IPS-20b (cell line): Measurements from ENCODE around the gene MON1A.
A peak's percentile ranks its signal among the peaks of the same experiment; 100 is the strongest.

ENCODE experiments used
- H3K27ac ChIP-seq: one replicate; pipeline ENCODE4 v1.5.1; 2013; ENCODE audit warnings: low read length
- H3K27me3 ChIP-seq: 2 replicates; pipeline ENCODE4 v1.6.1; 2013; ENCODE audit warnings: mild to moderate bottlenecking, low read length, inconsistent platforms; ENCODE audit not compliant: insufficient read depth
- H3K36me3 ChIP-seq: 2 replicates; pipeline ENCODE4 v1.6.1; 2013; ENCODE audit warnings: low read depth, mild to moderate bottlenecking, inconsistent platforms, low read length, moderate library complexity; ENCODE audit not compliant: insufficient read depth
- H3K4me1 ChIP-seq: 2 replicates; pipeline ENCODE4 v1.6.1; 2013; ENCODE audit warnings: mild to moderate bottlenecking, control low read depth, inconsistent platforms, low read length, moderate library complexity; ENCODE audit not compliant: insufficient read depth
- H3K4me3 ChIP-seq: 2 replicates; pipeline ENCODE4 v1.5.1; 2013; ENCODE audit warnings: mild to moderate bottlenecking, low read length, inconsistent platforms
- H3K9ac ChIP-seq: 2 replicates; pipeline ENCODE4 v1.6.1; 2013; ENCODE audit warnings: low read depth, mild to moderate bottlenecking, inconsistent platforms, low read length, moderate library complexity
- H3K9me3 ChIP-seq: 2 replicates; pipeline ENCODE4 v1.6.1; 2013; ENCODE audit warnings: mild to moderate bottlenecking, low read depth, low read length, inconsistent platforms; ENCODE audit not compliant: insufficient read depth

MON1A gene

GRCh38 chr3:49929291-49930167, at the start of gene MON1A:
Gene MON1A (minus strand): TSS chr3:49929811. CDS start chr3:49913346, 16,465 bp downstream.
- Histone ChIP-seq H3K4me3 (peak within 1 kb of the TSS; percentile 91), H3K27me3 (no peaks in the 10 kb centered on the region), H3K36me3 (no peaks in the 10 kb centered on the region), H3K27ac (no peak within 1 kb of the TSS), H3K9ac (peak within 1 kb of the TSS; percentile 64; the same call in 1 of the 2 replicates), H3K9me3 (no peaks in the 10 kb centered on the region), H3K4me1 (peaks cover 12% of the 10 kb centered on the region; the same call in 1 of the 2 replicates)

DNA sequence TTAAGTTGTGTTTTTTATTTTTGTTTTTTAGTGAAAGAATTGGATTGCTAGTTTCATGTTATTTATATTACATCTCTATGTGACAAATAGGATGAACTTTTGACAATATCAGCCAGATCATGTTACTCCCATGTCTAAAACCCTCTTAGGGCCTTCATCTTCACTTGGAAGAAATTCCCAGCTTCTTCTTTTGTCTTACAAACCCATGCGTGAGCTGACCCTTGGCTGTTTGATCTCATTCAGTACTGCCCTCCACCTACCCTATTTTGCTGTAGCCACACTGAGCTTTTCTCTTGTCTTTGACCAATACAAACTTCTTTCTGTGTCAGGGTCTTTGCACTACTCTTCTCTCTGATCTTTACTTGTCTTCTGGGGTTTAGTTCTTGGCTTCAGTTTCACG, 47.3 kb upstream of the MON1A start:
- H3K27ac ChIP-seq = no peak overlapping the region
- peaks cover 4% of the 10 kb centered on the region; the same call in 1 of the 2 replicates for H3K4me1 ChIP-seq
- H3K27me3 ChIP-seq = no peaks in the 10 kb centered on the region
- no peak overlapping the region for H3K9ac ChIP-seq
- H3K9me3 ChIP-seq = no peaks in the 10 kb centered on the region
- no peak overlapping the region for H3K4me3 ChIP-seq
- peaks cover 51% of the 10 kb centered on the region for H3K36me3 ChIP-seq

DNA sequence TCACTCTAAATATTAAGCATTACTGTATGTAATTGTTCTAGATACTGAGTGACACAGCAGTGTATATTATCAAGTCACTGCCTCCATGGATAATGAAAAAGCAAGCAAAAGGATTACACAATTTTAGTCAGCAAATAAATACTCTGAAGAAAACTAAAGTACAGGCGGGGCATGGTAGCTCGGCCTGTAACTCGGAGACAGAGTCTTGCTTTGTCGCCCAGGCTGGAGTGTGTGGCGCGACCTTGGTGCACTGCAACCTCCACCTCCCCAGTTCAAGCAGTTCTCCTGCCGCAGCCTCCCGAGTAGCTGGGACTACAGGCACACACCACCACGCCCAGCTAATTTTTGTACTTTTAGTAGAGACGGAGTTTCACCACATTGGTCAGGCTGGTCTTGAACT, 43.0 kb upstream of the MON1A start:
- H3K4me3 ChIP-seq = no peak overlapping the region
- no peak overlapping the region for H3K27ac ChIP-seq
- no peak overlapping the region for H3K9ac ChIP-seq
- no peaks in the 10 kb centered on the region for H3K27me3 ChIP-seq
- H3K36me3 ChIP-seq = peaks cover 42% of the 10 kb centered on the region
- peaks cover 4% of the 10 kb centered on the region; the same call in 1 of the 2 replicates for H3K4me1 ChIP-seq
- no peaks in the 10 kb centered on the region for H3K9me3 ChIP-seq

- no peak overlapping the region for H3K27ac ChIP-seq
- peaks cover 51% of the 10 kb centered on the region for H3K36me3 ChIP-seq
These were observed 38.7 kb upstream of the MON1A start for GRCh38 chr3:49968346-49968745.

GRCh38 chr3:49967291-49967690, 37.7 kb upstream of the MON1A start:
- Histone ChIP-seq H3K9ac (no peak overlapping the region), H3K27ac (no peak overlapping the region), H3K9me3 (no peaks in the 10 kb centered on the region), H3K4me3 (no peak overlapping the region), H3K27me3 (no peaks in the 10 kb centered on the region), H3K36me3 (peaks cover 47% of the 10 kb centered on the region), H3K4me1 (no peaks in the 10 kb centered on the region)

More at GRCh38 chr3:49968346-49968745, 38.7 kb upstream of the MON1A start:
- Histone ChIP-seq H3K9ac (no peak overlapping the region), H3K9me3 (no peaks in the 10 kb centered on the region), H3K27me3 (no peaks in the 10 kb centered on the region), H3K4me3 (no peak overlapping the region), H3K4me1 (no peaks in the 10 kb centered on the region)

GRCh38 chr3:49966233-49966942, 36.8 kb upstream of the MON1A start:
- Histone ChIP-seq H3K27me3 (no peaks in the 10 kb centered on the region), H3K9ac (no peak overlapping the region), H3K36me3 (peaks cover 38% of the 10 kb centered on the region), H3K4me1 (no peaks in the 10 kb centered on the region), H3K27ac (no peak overlapping the region), H3K4me3 (no peak overlapping the region), H3K9me3 (no peaks in the 10 kb centered on the region)

DNA sequence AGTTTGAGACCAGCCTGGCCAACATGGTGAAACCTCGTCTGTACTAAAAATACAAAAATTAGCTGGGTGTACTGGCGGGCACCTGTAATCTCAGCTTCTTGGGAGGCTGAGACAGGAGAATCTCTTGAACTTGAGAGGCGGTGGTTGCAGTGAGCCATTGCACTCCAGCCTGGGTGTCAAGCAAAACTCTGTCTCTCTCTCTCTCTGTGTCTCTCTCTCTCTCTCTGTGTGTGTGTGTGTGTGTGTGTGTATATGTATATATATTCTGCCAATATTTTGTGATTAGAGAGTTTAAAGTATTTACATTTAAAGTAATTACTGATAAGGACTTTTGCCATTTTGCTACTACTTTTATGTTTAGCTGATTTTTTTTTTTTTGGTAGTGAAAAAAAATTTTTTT, 26.0 kb upstream of the MON1A start:
- Histone ChIP-seq H3K9me3 (no peaks in the 10 kb centered on the region), H3K27me3 (no peaks in the 10 kb centered on the region), H3K4me3 (no peak overlapping the region), H3K4me1 (no peaks in the 10 kb centered on the region), H3K36me3 (no peaks in the 10 kb centered on the region), H3K9ac (no peak overlapping the region), H3K27ac (no peak overlapping the region)

- Histone ChIP-seq H3K36me3 (no peaks in the 10 kb centered on the region), H3K27ac (no peak overlapping the region), H3K4me1 (no peaks in the 10 kb centered on the region)
These were observed 23.3 kb upstream of the MON1A start for GRCh38 chr3:49952924-49953323.

GRCh38 chr3:49942651-49943050, 13.0 kb upstream of the MON1A start:
- H3K4me1 ChIP-seq = 0 out of 2 replicates have a peak, but pooled peaks cover 2% of the 10 kb centered on the region
- H3K9ac ChIP-seq = no peak overlapping the region
- no peaks in the 10 kb centered on the region for H3K9me3 ChIP-seq
- H3K27me3 ChIP-seq = no peaks in the 10 kb centered on the region
- no peak overlapping the region for H3K27ac ChIP-seq
- no peak overlapping the region for H3K4me3 ChIP-seq
- H3K36me3 ChIP-seq = peaks cover 4% of the 10 kb centered on the region; the same call in 1 of the 2 replicates

More at GRCh38 chr3:49952924-49953323, 23.3 kb upstream of the MON1A start:
- no peaks in the 10 kb centered on the region for H3K27me3 ChIP-seq
- H3K9me3 ChIP-seq = no peaks in the 10 kb centered on the region
- no peak overlapping the region for H3K4me3 ChIP-seq
- H3K9ac ChIP-seq = no peak overlapping the region

GRCh38 chr3:49940667-49941249, 11.1 kb upstream of the MON1A start:
- Histone ChIP-seq H3K27ac (peak overlapping the region; percentile 6), H3K4me1 (0 out of 2 replicates have a peak, but pooled peaks cover 2% of the 10 kb centered on the region), H3K27me3 (no peaks in the 10 kb centered on the region), H3K4me3 (peak overlapping the region; percentile 92), H3K36me3 (0 out of 2 replicates have a peak, but pooled peaks cover under 1% of the 10 kb centered on the region), H3K9ac (peak overlapping the region; percentile 90), H3K9me3 (no peaks in the 10 kb centered on the region)

- Histone ChIP-seq H3K9me3 (no peaks in the 10 kb centered on the region), H3K9ac (peak within 1 kb of the TSS; percentile 90), H3K4me1 (0 out of 2 replicates have a peak, but pooled peaks cover 2% of the 10 kb centered on the region), H3K27ac (peak within 1 kb of the TSS; percentile 48), H3K36me3 (no peaks in the 10 kb centered on the region), H3K4me3 (peak within 1 kb of the TSS; percentile 92), H3K27me3 (no peaks in the 10 kb centered on the region)
These were observed 10.5 kb upstream of the MON1A start, which contains the start of gene RBM6 for GRCh38 chr3:49939858-49940666. Gene RBM6 (plus strand): TSS chr3:49940150. CDS start chr3:49962642, 22,492 bp downstream.
